SK-N-SH (cell line): ENCODE measurements around the gene ASB15. TPM values are rescaled to one million over a fixed set of nuclear protein-coding genes. Genes with fewer than 3 reads are reported as not detected.

ENCODE experiments used
- CTCF ChIA-PET: fragments of 300-600, 350-600 bp; formaldehyde crosslinking; extraction: SDS; loops from one replicate; lab custom pipeline; 2021; lab: Yijun Ruan, JAX
- POLR2A ChIA-PET: fragments of 350-600 bp; sonication (Branson Sonifier 250); formaldehyde crosslinking; extraction: SDS; loops from one replicate; lab custom pipeline; 2020; ENCODE audit warnings: antibody characterized with exemption, inconsistent platforms; lab: Yijun Ruan, JAX
- DNase-seq: peaks from one replicate; pipeline ENCODE4 v3.0.0; 2012
- H2AFZ ChIP-seq: fragments of 200-600 bp; sonication (generic); 2 replicates; pipeline ENCODE4 v1.8.1; 2016; ENCODE audit warnings: antibody characterized with exemption, mild to moderate bottlenecking, low read depth
- H3F3A ChIP-seq: fragments of 200-600 bp; sonication (generic); replicated peaks from 2 replicates; pipeline ENCODE3; 2016; ENCODE audit warnings: antibody characterized with exemption, mild to moderate bottlenecking; ENCODE audit not compliant: insufficient read depth
- H3K27ac ChIP-seq, 2 experiments: fragments of 200-500 bp in 1 of 2; fragments of 200-600 bp in 1 of 2; sonication (Bioruptor generic) in 1 of 2; sonication (generic), shearing (Covaris generic) in 1 of 2; 2 replicates each; pipeline versions ENCODE4 v1.5.1 to v1.6.1; 2014 to 2016; ENCODE audit warnings: low read depth in 2 of 2, inconsistent platforms in 1 of 2, low read length in 1 of 2, mild to moderate bottlenecking in 1 of 2, mixed read lengths in 1 of 2
- H3K27me3 ChIP-seq: fragments of 200-600 bp; sonication (generic), shearing (Covaris generic); 2 replicates; pipeline ENCODE4 v1.6.1; 2016; ENCODE audit warnings: mixed run types; ENCODE audit not compliant: insufficient read depth
- H3K36me3 ChIP-seq, 2 experiments: fragments of 200-500 bp in 1 of 2; fragments of 200-600 bp in 1 of 2; sonication (Bioruptor generic) in 1 of 2; sonication (generic) in 1 of 2; replicated peaks in 1 of 2; 2 replicates each; pipeline versions ENCODE3 to v1.5.1; 2014 to 2016; ENCODE audit warnings: low read length in 1 of 2, mild to moderate bottlenecking in 1 of 2; ENCODE audit not compliant: insufficient read depth in 2 of 2, control insufficient read depth in 1 of 2
- H3K4me1 ChIP-seq, 2 experiments: fragments of 200-500 bp in 1 of 2; fragments of 200-600 bp in 1 of 2; sonication (Bioruptor generic) in 1 of 2; sonication (generic), shearing (Covaris generic) in 1 of 2; 2 replicates each; pipeline versions ENCODE4 v1.5.1 to v1.6.1; 2014 to 2016; ENCODE audit warnings: low read depth in 1 of 2, low read length in 1 of 2, mixed run types in 1 of 2; ENCODE audit not compliant: insufficient read depth in 2 of 2, control insufficient read depth in 1 of 2
- H3K4me2 ChIP-seq: fragments of 200-600 bp; sonication (generic), shearing (Covaris generic); 2 replicates; pipeline ENCODE4 v1.6.1; 2017; ENCODE audit warnings: mixed run types
- H3K4me3 ChIP-seq, 2 experiments: fragments of 200-500 bp in 1 of 2; fragments of 200-600 bp in 1 of 2; sonication (Bioruptor generic) in 1 of 2; sonication (generic), shearing (Covaris generic) in 1 of 2; 2 replicates each; pipeline versions ENCODE4 v1.5.1 to v1.8.1; 2014 to 2016; ENCODE audit warnings: low read depth in 2 of 2, inconsistent platforms in 1 of 2, low read length in 1 of 2, mild to moderate bottlenecking in 1 of 2, mixed read lengths in 1 of 2, moderate library complexity in 1 of 2
- H3K79me2 ChIP-seq: fragments of 200-600 bp; sonication (generic); 2 replicates; pipeline ENCODE4 v1.8.1; 2017; ENCODE audit warnings: mild to moderate bottlenecking; ENCODE audit not compliant: insufficient read depth
- H3K9ac ChIP-seq: fragments of 200-600 bp; sonication (generic); 2 replicates; pipeline ENCODE4 v1.6.1; 2017; ENCODE audit warnings: mixed run types
- H3K9me2 ChIP-seq: fragments of 200-600 bp; sonication (generic); 2 replicates; pipeline ENCODE4 v1.6.1; 2017; ENCODE audit warnings: mixed run types
- H3K9me3 ChIP-seq: fragments of 200-600 bp; sonication (generic); 2 replicates; pipeline ENCODE4 v1.6.1; 2017; ENCODE audit warnings: mixed run types, mild to moderate bottlenecking, moderate library complexity
- H4K20me1 ChIP-seq: fragments of 200-600 bp; sonication (generic); 2 replicates; pipeline ENCODE4 v1.6.1; 2017; ENCODE audit warnings: mild to moderate bottlenecking, mixed run types; ENCODE audit not compliant: insufficient read depth
- CHD2 ChIP-seq: fragments of 150-350 bp; IDR thresholded peaks from 2 replicates; pipeline ENCODE4 v1.6.1; 2018; ENCODE audit warnings: low read length; ENCODE audit not compliant: partially characterized antibody
- FOSL2 ChIP-seq: IDR thresholded peaks from 2 replicates; pipeline ENCODE4 v1.4.0; 2012; ENCODE audit warnings: low read depth, mild to moderate bottlenecking, moderate library complexity, borderline replicate concordance
- GATA2 ChIP-seq: sonication (generic); formaldehyde crosslinking; IDR thresholded peaks from 2 replicates; pipeline ENCODE4 v1.5.0; 2020; ENCODE audit warnings: mild to moderate bottlenecking, missing genetic modification reagents
- IRF3 ChIP-seq: fragments of 150-350 bp; IDR thresholded peaks from 2 replicates; pipeline ENCODE4 v1.6.1; 2016; ENCODE audit warnings: mild to moderate bottlenecking, low read depth, low read length
- POLR2AphosphoS5 ChIP-seq: IDR thresholded peaks from 2 replicates; pipeline ENCODE4 v1.6.1; 2012; ENCODE audit warnings: low read depth, low read length
- RAD21 ChIP-seq: IDR thresholded peaks from 2 replicates; pipeline ENCODE4 v1.6.1; 2012; ENCODE audit warnings: mild to moderate bottlenecking, low read length
- RXRA ChIP-seq: IDR thresholded peaks from 2 replicates; pipeline ENCODE4 v1.4.0; 2012; ENCODE audit warnings: low read depth, mild to moderate bottlenecking, borderline replicate concordance
- USF1 ChIP-seq: IDR thresholded peaks from 2 replicates; pipeline ENCODE4 v1.4.0; 2012; ENCODE audit warnings: low read depth, borderline replicate concordance
- USF2 ChIP-seq: fragments of 150-350 bp; IDR thresholded peaks from 2 replicates; pipeline ENCODE4 v1.6.1; 2017; ENCODE audit warnings: antibody characterized with exemption, low read length, low read depth, borderline replicate concordance
- WGBS: methylation state at CpG from one replicate; pipeline ENCODE4 v1.1.6; 2017; ENCODE audit warnings: low lambda C conversion rate; 5-methylcytosine and 5-hydroxymethylcytosine counted together
- polyA plus RNA-seq, 3 experiments: library from polyadenylated mRNA; depleted of rRNA; stranded (reverse); fragments of >200 nt; gene quantifications; 2 replicates each; pipeline ENCODE4 v1.2.3, GENCODE V29; 2012

ASB15 gene
- polyA plus RNA-seq, 1 of the 3 experiments (the other 2 are of a cell fraction), result not detected

- Histone ChIP-seq H4K20me1 (no peaks in the 10 kb centered on the region), H3K4me1 (peaks cover 4 to 11% of the 10 kb centered on the region in 2 experiments; a peak in 2 of 4 replicates), H3K9me3 (no peaks in the 10 kb centered on the region), H3F3A (peaks cover 5% of the 10 kb centered on the region), H3K9ac (no peak overlapping the region), H3K4me2 (no peak overlapping the region), H3K4me3 (no peak overlapping the region), H3K79me2 (no peaks in the 10 kb centered on the region), H3K27ac (no peak overlapping the region; a peak in 1 of 4 replicates), H3K36me3 (no peaks in the 10 kb centered on the region), H3K27me3 (no peaks in the 10 kb centered on the region), H2AFZ (no peak overlapping the region), H3K9me2 (no peaks in the 10 kb centered on the region)
- CTCF ChIA-PET, result no interaction called here
- no peak for DNase-seq
- WGBS, result 91% methylated on average over 5 of the region's 5 CpGs
- POLR2A ChIA-PET, result no interaction called here
- no peak for TF ChIP-seq USF1
Measured at GRCh38 chr7:123628829-123629228, 27.2 kb downstream of the ASB15 start.

- H3K36me3 ChIP-seq, result no peaks in the 10 kb centered on the region
- ChIA-PET CTCF (no interaction called here), POLR2A (no interaction called here)
- H3K27me3 ChIP-seq, result no peaks in the 10 kb centered on the region
- peaks cover 10% of the 10 kb centered on the region for H3F3A ChIP-seq
- H3K79me2 ChIP-seq, result no peaks in the 10 kb centered on the region
- peaks cover 4 to 11% of the 10 kb centered on the region in 2 experiments; a peak in 2 of 4 replicates for H3K4me1 ChIP-seq
- WGBS, result 9% methylated on average over 1 of the region's 1 CpG
- H3K9me2 ChIP-seq, result no peaks in the 10 kb centered on the region
- H4K20me1 ChIP-seq, result no peaks in the 10 kb centered on the region
- H3K9ac ChIP-seq, result no peak overlapping the region
- no peaks in the 10 kb centered on the region for H3K9me3 ChIP-seq
- DNase-seq, result peak; percentile 44
- no peak overlapping the region for H2AFZ ChIP-seq
- no peak overlapping the region for H3K4me2 ChIP-seq
- no peak for TF ChIP-seq RXRA
- TF ChIP-seq GATA2 (CRISPR knock-in tag), result no peak
- TF ChIP-seq USF2, result no peak
- no peak for TF ChIP-seq USF1
- TF ChIP-seq CHD2, result no peak
- TF ChIP-seq RAD21, result no peak
- TF ChIP-seq POLR2AphosphoS5, result no peak
- TF ChIP-seq IRF3, result no peak
- no peak for TF ChIP-seq FOSL2
- no peak overlapping the region for H3K4me3 ChIP-seq
- H3K27ac ChIP-seq, result peak overlapping the region in 1 of 2 experiments; percentile 51; a peak in 1 of 4 replicates
Measured at GRCh38 chr7:123629281-123629680, 27.7 kb downstream of the ASB15 start.
